A673 (cell line): Measurements from ENCODE around the gene NDUFA1. TPM values are rescaled to one million over a fixed set of nuclear protein-coding genes. Genes with fewer than 3 reads are reported as not detected.
"Not testable (repeated sequence)": the region's sequence is repeated elsewhere in the genome, so short reads cannot be mapped to it uniquely, and the experiment has no call there.

Source experiments
- BruUV-seq: library from RNA; stranded (reverse); fragments of 400-500 nt; replicated peaks from 2 replicates; lab custom pipeline; 2021; lab: Mats Ljungman, UMichigan
- CTCF ChIA-PET: fragments of 300-600 bp; sonication (Branson Sonifier 250); formaldehyde crosslinking; loops from one replicate; lab custom pipeline; 2022; ENCODE audit warnings: antibody characterized with exemption; lab: Charles Lee
- POLR2A ChIA-PET: fragments of 300-600 bp; sonication (Branson Sonifier 250); formaldehyde crosslinking; loops from one replicate; lab custom pipeline; 2022; ENCODE audit warnings: antibody characterized with exemption; ENCODE audit not compliant: low non-redundant PET; lab: Charles Lee
- DNase-seq: peaks from one replicate; pipeline ENCODE4 v3.0.0-alpha.2; 2015; ENCODE audit warnings: low spot score
- H3K27ac ChIP-seq: fragments of 200-600 bp; sonication (generic); 2 replicates; pipeline ENCODE4 v1.5.1; 2016; ENCODE audit warnings: mixed run types, low read depth, mild to moderate bottlenecking, mixed read lengths, antibody characterized with exemption, low read length; ENCODE audit not compliant: poor library complexity, severe bottlenecking
- H3K27me3 ChIP-seq: fragments of 200-600 bp; sonication (generic); replicated peaks from 2 replicates; pipeline ENCODE4 v1.6.1; 2017; ENCODE audit warnings: mixed run types, low read depth, mild to moderate bottlenecking, mixed read lengths, antibody characterized with exemption, low read length; ENCODE audit not compliant: insufficient read depth, poor library complexity
- H3K36me3 ChIP-seq: fragments of 200-600 bp; sonication (generic); 2 replicates; pipeline ENCODE4 v1.6.1; 2016; ENCODE audit warnings: mixed run types, mild to moderate bottlenecking, mixed read lengths, antibody characterized with exemption, low read length; ENCODE audit not compliant: insufficient read depth, poor library complexity, severe bottlenecking
- H3K4me1 ChIP-seq: fragments of 200-600 bp; sonication (generic); 2 replicates; pipeline ENCODE4 v1.6.1; 2017; ENCODE audit warnings: mixed run types, mild to moderate bottlenecking, mixed read lengths, antibody characterized with exemption, low read length; ENCODE audit not compliant: insufficient read depth, poor library complexity, severe bottlenecking
- H3K4me3 ChIP-seq: fragments of 200-600 bp; sonication (generic); 2 replicates; pipeline ENCODE4 v1.5.1; 2016; ENCODE audit warnings: low read depth, mixed run types, mild to moderate bottlenecking, mixed read lengths, low read length; ENCODE audit not compliant: poor library complexity, severe bottlenecking
- H3K9me3 ChIP-seq: fragments of 200-600 bp; sonication (generic); 2 replicates; pipeline ENCODE4 v1.6.1; 2016; ENCODE audit warnings: mixed run types, low read depth, mild to moderate bottlenecking, mixed read lengths, antibody characterized with exemption, low read length; ENCODE audit not compliant: poor library complexity, severe bottlenecking
- CTCF ChIP-seq: fragments of 300-800, 200-600 bp; sonication (generic); conservative IDR thresholded peaks from 2 replicates; pipeline ENCODE4 v1.5.1; 2017; ENCODE audit warnings: low read depth, mild to moderate bottlenecking, antibody characterized with exemption, low read length, moderate library complexity, mixed read lengths
- EZH2 ChIP-seq: fragments of 200-600 bp; sonication (generic); IDR thresholded peaks from 2 replicates; pipeline ENCODE4 v1.6.1; 2017; ENCODE audit warnings: borderline replicate concordance, low read depth, mild to moderate bottlenecking, mixed read lengths, antibody characterized with exemption, low read length; ENCODE audit not compliant: poor library complexity, severe bottlenecking
- intact Hi-C: fragments of 100-400 bp; cut with micrococcal nuclease; formaldehyde crosslinking; loops from one replicate; pipeline ENCODE4 v1.10.0; 2022; ENCODE audit not compliant: unreplicated experiment
- total RNA-seq: library from RNA; stranded (reverse); gene quantifications from 2 replicates; pipeline ENCODE4 v1.2.3, GENCODE V29; 2021

NDUFA1 gene
- total RNA-seq, 1 experiment from 2014 or later = 123 TPM

- TF ChIP-seq EZH2 (no peak), CTCF (no peak)
- no peak for DNase-seq
- H3K36me3 ChIP-seq = no peaks in the 10 kb centered on the region
- no peaks in the 10 kb centered on the region for H3K4me1 ChIP-seq
- BruUV-seq = no TSS peak
- intact Hi-C loops = no loop called here
- no peak overlapping the region for H3K4me3 ChIP-seq
- H3K27me3 ChIP-seq = no peaks in the 10 kb centered on the region
- no peak overlapping the region for H3K27ac ChIP-seq
- POLR2A ChIA-PET = no interaction called here
- no peaks in the 10 kb centered on the region for H3K9me3 ChIP-seq
- CTCF ChIA-PET = no interaction called here
These were observed 44.7 kb downstream of the NDUFA1 start for GRCh38 chrX:119916310-119916709.

- no peak overlapping the region for H3K27ac ChIP-seq
- ChIA-PET POLR2A (no interaction called here), CTCF (no interaction called here)
- no peak for DNase-seq
- H3K27me3 ChIP-seq = no peaks in the 10 kb centered on the region
- H3K4me3 ChIP-seq = no peak overlapping the region
- no peaks in the 10 kb centered on the region for H3K4me1 ChIP-seq
- BruUV-seq = no TSS peak
- no peak for TF ChIP-seq CTCF
- no peak for TF ChIP-seq EZH2
- no peaks in the 10 kb centered on the region for H3K36me3 ChIP-seq
- H3K9me3 ChIP-seq = no peaks in the 10 kb centered on the region
- intact Hi-C loops = no loop called here
These were observed 46.2 kb downstream of the NDUFA1 start for GRCh38 chrX:119917877-119918276.

- no peak for DNase-seq
- intact Hi-C loops = no loop called here
- H3K4me3 ChIP-seq = no peak overlapping the region
- no peaks in the 10 kb centered on the region for H3K9me3 ChIP-seq
- H3K27me3 ChIP-seq = no peaks in the 10 kb centered on the region
- H3K4me1 ChIP-seq = no peaks in the 10 kb centered on the region
- ChIA-PET CTCF (no interaction called here), POLR2A (no interaction called here)
- no peaks in the 10 kb centered on the region for H3K36me3 ChIP-seq
- TF ChIP-seq EZH2 = no peak
- TF ChIP-seq CTCF = no peak
- no TSS peak for BruUV-seq
- no peak overlapping the region for H3K27ac ChIP-seq
These were observed 48.4 kb downstream of the NDUFA1 start for GRCh38 chrX:119919835-119920585.

- BruUV-seq, H3K4me1 ChIP-seq, H3K27me3 ChIP-seq, H3K36me3 ChIP-seq, DNase-seq, H3K9me3 ChIP-seq, CTCF ChIA-PET, H3K27ac ChIP-seq, POLR2A ChIA-PET, H3K4me3 ChIP-seq, intact Hi-C loops: not testable (repeated sequence)
These were observed 50.8 kb downstream of the NDUFA1 start for GRCh38 chrX:119922391-119922790.
